PC-3 (cell line): ENCODE results near the gene SYNGR4. TPM values are rescaled to one million over a fixed set of nuclear protein-coding genes. Genes with fewer than 3 reads are reported as not detected.

Experiments
- ATAC-seq: fragments of 200-7000 bp; cut with Tn5 transposase; 2 replicates; pipeline ENCODE4 v1.9.1; 2020; ENCODE audit warnings: mild to moderate bottlenecking, moderate library complexity
- BruUV-seq: library from RNA; stranded (reverse); fragments of 400-500 nt; replicated peaks from 2 replicates; lab custom pipeline; 2021; lab: Mats Ljungman, UMichigan
- CTCF ChIA-PET: fragments of 300-600 bp; sonication (Branson Sonifier 250); formaldehyde crosslinking; loops from one replicate; lab custom pipeline; 2022; ENCODE audit warnings: antibody characterized with exemption; lab: Charles Lee
- POLR2A ChIA-PET: fragments of 300-600 bp; sonication (Branson Sonifier 250); formaldehyde crosslinking; loops from one replicate; lab custom pipeline; 2022; ENCODE audit warnings: antibody characterized with exemption; ENCODE audit not compliant: unreplicated experiment; lab: Charles Lee
- DNase-seq: peaks from one replicate; pipeline ENCODE4 v3.0.0-alpha.2; 2015
- H2AFZ ChIP-seq: fragments of 300-600 bp; sonication (generic); 2 replicates; pipeline ENCODE4 v1.6.0; 2016; ENCODE audit warnings: antibody characterized with exemption, low read length
- H3F3A ChIP-seq: fragments of 300-600 bp; sonication (generic); one replicate; pipeline ENCODE4 v1.6.0; 2017; ENCODE audit warnings: antibody characterized with exemption, low read length, control low read depth, mild to moderate bottlenecking; ENCODE audit not compliant: unreplicated experiment
- H3K27ac ChIP-seq: fragments of 300-600 bp; sonication (generic); 2 replicates; pipeline ENCODE4 v1.5.1; 2016; ENCODE audit warnings: mild to moderate bottlenecking, low read length
- H3K27me3 ChIP-seq: fragments of 300-600 bp; sonication (generic); 2 replicates; pipeline ENCODE4 v1.6.1; 2016; ENCODE audit warnings: low read length, mixed read lengths
- H3K36me3 ChIP-seq: fragments of 300-600 bp; sonication (generic); 2 replicates; pipeline ENCODE4 v1.6.1; 2016; ENCODE audit warnings: low read depth, mixed run types, low read length, mixed read lengths
- H3K4me1 ChIP-seq: fragments of 300-600 bp; sonication (generic); 2 replicates; pipeline ENCODE4 v1.5.1; 2016; ENCODE audit warnings: low read length; ENCODE audit not compliant: insufficient read depth
- H3K4me2 ChIP-seq: fragments of 300-600 bp; sonication (generic); 2 replicates; pipeline ENCODE4 v1.6.0; 2016; ENCODE audit warnings: low read length
- H3K4me3 ChIP-seq: fragments of 300-600 bp; sonication (generic); 2 replicates; pipeline ENCODE4 v1.5.1; 2016; ENCODE audit warnings: mild to moderate bottlenecking, low read length, mixed read lengths
- H3K79me2 ChIP-seq: fragments of 300-600 bp; sonication (generic); 2 replicates; pipeline ENCODE4 v1.6.1; 2017; ENCODE audit warnings: low read length, mixed read lengths
- H3K9ac ChIP-seq: fragments of 300-600 bp; sonication (generic); 2 replicates; pipeline ENCODE4 v1.6.0; 2016; ENCODE audit warnings: mild to moderate bottlenecking, low read length
- H3K9me2 ChIP-seq: fragments of 300-600 bp; sonication (generic); replicated peaks from 2 replicates; pipeline ENCODE4 v1.6.1; 2016; ENCODE audit warnings: mixed run types, low read length, mixed read lengths
- H3K9me3 ChIP-seq: fragments of 300-600 bp; sonication (generic); 2 replicates; pipeline ENCODE4 v1.6.1; 2016; ENCODE audit warnings: low read length, mixed read lengths
- H4K20me1 ChIP-seq: fragments of 300-600 bp; sonication (generic); 2 replicates; pipeline ENCODE4 v1.6.1; 2016; ENCODE audit warnings: low read length, mixed read lengths
- CTCF ChIP-seq: fragments of 300-600 bp; sonication (generic); conservative IDR thresholded peaks from 2 replicates; pipeline ENCODE4 v1.5.1; 2017; ENCODE audit warnings: antibody characterized with exemption, low read depth, mild to moderate bottlenecking, low read length
- EZH2 ChIP-seq: fragments of 300-600 bp; sonication (generic); IDR thresholded peaks from one replicate; pipeline ENCODE4 v1.6.1; 2017; ENCODE audit warnings: antibody characterized with exemption, mild to moderate bottlenecking, low read length; ENCODE audit not compliant: unreplicated experiment
- EZH2phosphoT487 ChIP-seq: fragments of 300-600 bp; sonication (generic); IDR thresholded peaks from 2 replicates; pipeline ENCODE4 v1.6.1; 2018; ENCODE audit warnings: mild to moderate bottlenecking, antibody characterized with exemption, low read length, borderline replicate concordance
- intact Hi-C: fragments of 100-400 bp; cut with micrococcal nuclease; formaldehyde crosslinking; loops from 2 replicates; pipeline ENCODE4 v1.9.0; 2023
- total RNA-seq: library from RNA; depleted of rRNA; stranded (reverse); fragments of >200 nt; gene quantifications from 2 replicates; pipeline ENCODE4 v1.2.3, GENCODE V29; 2014

Gene SYNGR4
- total RNA-seq, 1 experiment from 2014 or later = not detected

GRCh38 chr19:48351341-48351752 lies 12.8 kb upstream of the SYNGR4 start:
- ChIA-PET POLR2A (interaction anchor here (0.6 kb wide), 1 partner anchor 233 kb away, joined by 3 read pairs; no protein-coding TSS in a partner anchor), CTCF (no interaction called here)
- H3K27ac ChIP-seq = no peak overlapping the region
- intact Hi-C loops = no loop called here
- ATAC-seq = peak; percentile 70
- no TSS peak for BruUV-seq
- no peaks in the 10 kb centered on the region for H3K79me2 ChIP-seq
- H3K4me3 ChIP-seq = no peak overlapping the region
- no peak overlapping the region for H3K9ac ChIP-seq
- H3K9me2 ChIP-seq = no peaks in the 10 kb centered on the region
- TF ChIP-seq CTCF (peak; percentile 77), EZH2phosphoT487 (no peak), EZH2 (no peak)
- no peaks in the 10 kb centered on the region for H3K4me1 ChIP-seq
- no peak overlapping the region for H2AFZ ChIP-seq
- DNase-seq = peak; percentile 67
- H3K36me3 ChIP-seq = no peaks in the 10 kb centered on the region
- no peak overlapping the region for H3K4me2 ChIP-seq
- H3K9me3 ChIP-seq = no peaks in the 10 kb centered on the region
- H4K20me1 ChIP-seq = no peaks in the 10 kb centered on the region
- H3F3A ChIP-seq = no peaks in the 10 kb centered on the region
- no peaks in the 10 kb centered on the region for H3K27me3 ChIP-seq

DNA sequence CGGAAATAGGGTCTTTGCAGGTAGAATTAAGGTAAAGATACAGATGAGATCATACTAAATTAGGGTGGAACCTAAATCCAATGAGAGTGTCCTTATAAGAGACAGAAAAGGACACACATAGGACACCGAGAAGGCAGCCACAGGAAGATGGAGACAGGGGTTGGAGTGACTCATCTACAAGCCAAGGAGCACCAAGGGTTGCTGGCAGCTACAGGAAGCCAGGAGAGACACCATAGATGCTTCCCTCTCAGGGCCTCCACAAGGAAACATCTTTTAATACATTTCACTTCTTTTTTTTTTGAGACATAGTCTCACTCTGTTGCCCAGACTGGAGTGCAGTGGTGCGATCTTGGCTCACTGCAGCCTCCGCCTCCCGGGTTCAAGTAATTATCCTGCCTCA lies 10.5 kb upstream of the SYNGR4 start:
- TF ChIP-seq EZH2 (no peak), CTCF (no peak), EZH2phosphoT487 (no peak)
- Histone ChIP-seq H3K4me1 (no peaks in the 10 kb centered on the region), H3K36me3 (no peaks in the 10 kb centered on the region), H3F3A (no peaks in the 10 kb centered on the region), H3K9me2 (no peaks in the 10 kb centered on the region), H4K20me1 (no peaks in the 10 kb centered on the region), H3K4me3 (no peak overlapping the region), H3K4me2 (no peak overlapping the region), H3K27ac (no peak overlapping the region), H3K9ac (no peak overlapping the region), H3K79me2 (no peaks in the 10 kb centered on the region), H3K27me3 (no peaks in the 10 kb centered on the region), H2AFZ (no peak overlapping the region), H3K9me3 (no peaks in the 10 kb centered on the region)
- POLR2A ChIA-PET = no interaction called here
- peak; percentile 12 for DNase-seq
- ATAC-seq = no peak
- no TSS peak for BruUV-seq
- CTCF ChIA-PET = no interaction called here
- intact Hi-C loops = no loop called here

GRCh38 chr19:48354332-48354992 lies 9.7 kb upstream of the SYNGR4 start:
- Histone ChIP-seq H2AFZ (no peak overlapping the region), H3K4me3 (no peak overlapping the region), H3K36me3 (no peaks in the 10 kb centered on the region), H3K27me3 (no peaks in the 10 kb centered on the region), H3K9me2 (no peaks in the 10 kb centered on the region), H3K9ac (no peak overlapping the region), H3K27ac (no peak overlapping the region), H3K4me2 (no peak overlapping the region), H3K4me1 (no peaks in the 10 kb centered on the region), H3F3A (no peaks in the 10 kb centered on the region), H4K20me1 (no peaks in the 10 kb centered on the region), H3K79me2 (no peaks in the 10 kb centered on the region), H3K9me3 (no peaks in the 10 kb centered on the region)
- intact Hi-C loops = no loop called here
- CTCF ChIA-PET = interaction anchor here (0.6 kb wide), 1 partner anchor 1408 kb away, joined by 3 read pairs; no protein-coding TSS in a partner anchor
- TF ChIP-seq CTCF = no peak
- TF ChIP-seq EZH2phosphoT487 = no peak
- no peak for TF ChIP-seq EZH2
- no TSS peak for BruUV-seq
- POLR2A ChIA-PET = no interaction called here
- DNase-seq (peak; percentile 68), ATAC-seq (no peak; the same call in 1 of the 2 replicates)
